HG02885 (cell line): Measurements from ENCODE around the gene SCN10A.

Experiments
- ATAC-seq: cut with Tn5 transposase; IDR thresholded peaks from one replicate; pipeline ENCODE4 v1.9.1; 2021; ENCODE audit warnings: mild to moderate bottlenecking; ENCODE audit not compliant: unreplicated experiment, poor library complexity

The SCN10A gene

DNA sequence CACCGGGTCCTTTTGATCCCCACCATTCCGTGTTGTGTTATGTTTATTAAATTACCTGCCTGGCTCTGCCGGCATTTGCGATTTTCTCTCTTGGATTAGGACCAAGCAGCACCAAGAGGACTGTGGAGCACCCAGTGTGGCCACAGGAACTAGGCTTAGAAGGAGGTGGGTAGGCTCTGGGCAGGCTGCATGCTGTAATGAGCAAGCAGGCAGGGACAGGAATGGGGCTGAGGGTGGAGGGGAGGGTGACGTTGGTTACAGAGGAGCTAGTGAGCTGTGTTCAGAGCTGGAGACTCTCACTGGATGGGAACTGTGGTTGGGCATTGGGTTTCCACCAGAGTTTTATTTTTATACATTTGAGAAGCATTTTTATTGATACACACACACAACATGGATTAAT, 158.6 kb downstream of the SCN10A start:
- no peak for ATAC-seq

DNA sequence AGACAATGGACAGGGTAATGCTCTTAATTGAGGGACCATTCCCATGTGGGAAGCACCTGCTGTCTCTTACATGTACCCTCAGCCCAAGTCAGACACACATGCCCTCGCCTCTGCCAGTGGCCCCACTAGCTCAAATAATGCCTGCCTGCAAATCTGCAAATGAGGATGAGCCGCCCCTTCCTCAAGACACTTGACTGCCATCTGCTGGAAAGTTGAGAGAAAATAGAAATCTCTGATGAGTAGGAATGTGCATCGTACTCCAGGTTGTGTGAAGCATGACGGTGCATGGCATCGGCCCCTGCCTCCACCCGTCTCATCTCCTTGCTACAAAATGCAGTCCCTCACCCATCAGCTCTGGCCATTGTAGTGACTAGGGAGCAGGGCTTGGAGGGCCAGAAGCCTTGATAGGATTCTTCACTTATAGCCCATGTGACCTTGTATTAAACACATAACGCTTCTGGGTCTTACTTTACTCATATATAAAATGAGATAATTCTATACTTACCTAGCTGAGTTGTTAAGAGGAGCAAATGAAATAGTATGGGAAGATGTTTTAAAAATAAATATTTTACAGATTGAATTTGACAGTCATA, 160.2 kb downstream of the SCN10A start:
- ATAC-seq = peak; percentile 45

GRCh38 chr3:38653685-38654537, 162.1 kb downstream of the SCN10A start:
- no peak for ATAC-seq

- ATAC-seq = no peak
Measured at GRCh38 chr3:38652934-38653333, 163.1 kb downstream of the SCN10A start.

GRCh38 chr3:38651153-38651789, 164.7 kb downstream of the SCN10A start:
- ATAC-seq = peak; percentile 62

DNA sequence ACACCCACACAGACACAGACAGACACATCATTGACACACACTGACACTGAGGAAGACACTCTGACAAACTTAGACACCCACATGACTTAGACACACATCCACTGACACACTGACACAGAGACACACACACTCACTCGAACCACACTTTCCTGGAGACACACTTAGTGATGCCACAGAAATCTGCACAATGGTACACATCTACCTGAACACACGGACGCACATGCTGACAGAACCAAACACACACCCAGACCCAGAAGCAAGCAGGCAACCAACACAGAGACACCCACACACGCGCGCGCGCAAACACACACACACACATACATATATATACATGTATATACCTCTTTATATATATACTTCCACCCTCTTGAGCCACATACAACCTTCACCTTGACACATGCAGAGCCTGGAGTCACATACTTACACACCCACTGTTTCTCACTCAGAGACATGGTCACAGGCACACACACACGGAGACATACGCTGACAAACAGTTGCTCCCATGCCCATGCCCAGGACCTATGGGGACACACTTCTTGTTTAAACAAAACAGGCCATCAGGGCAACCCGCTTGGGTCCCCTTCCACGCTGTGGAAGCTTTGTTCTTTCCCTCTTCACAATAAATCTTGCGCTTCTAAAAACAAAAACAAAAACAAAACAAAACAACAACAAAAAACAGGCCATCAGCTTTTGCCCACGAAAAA, 165.6 kb downstream of the SCN10A start:
- ATAC-seq = no peak

DNA sequence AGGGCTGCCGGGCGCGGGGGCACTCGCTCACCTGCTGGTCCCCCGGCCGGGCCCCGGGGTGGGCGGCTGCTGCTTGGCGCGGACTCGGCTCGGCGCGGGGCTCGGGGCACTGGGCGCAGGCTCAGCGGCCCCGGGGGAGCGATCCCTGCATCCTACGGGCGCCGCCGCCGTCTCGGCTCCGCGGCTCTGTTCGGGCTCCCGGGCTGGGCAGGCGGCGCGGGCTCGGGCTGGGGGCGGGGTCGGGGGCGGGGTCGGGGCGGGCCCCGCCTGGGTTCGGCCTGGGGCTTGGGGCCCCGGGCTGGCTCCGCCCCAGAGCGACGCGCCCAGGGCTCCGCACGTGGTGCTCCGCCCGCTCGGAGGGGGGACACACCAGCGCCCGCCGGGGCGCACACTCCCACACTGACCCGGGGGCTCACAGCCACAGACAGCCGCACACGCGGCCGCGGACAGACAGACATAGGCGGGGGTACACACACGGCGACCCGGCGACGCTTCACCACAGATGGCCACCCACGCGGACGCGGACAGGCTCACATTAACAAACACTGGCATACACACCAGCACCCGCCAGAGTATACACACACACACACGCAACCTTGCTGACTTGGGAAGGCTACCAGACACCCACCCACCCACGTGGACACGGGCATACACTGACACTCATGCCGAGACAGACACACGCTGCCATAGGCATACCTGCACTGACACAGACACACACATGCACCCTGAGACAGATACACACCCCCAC, 166.3 kb downstream of the SCN10A start, which contains the start of gene SCN5A:
SCN5A (minus strand) TSS at position 188 of the 748 bp plus-strand sequence. CDS start 16,380 bp downstream, outside the sequence.
- ATAC-seq = peak; percentile 79

- peak; percentile 20 for ATAC-seq
Measured at GRCh38 chr3:38648659-38649499, 167.1 kb downstream of the SCN10A start.

GRCh38 chr3:38648024-38648658, 167.9 kb downstream of the SCN10A start:
- ATAC-seq = no peak

GRCh38 chr3:38647217-38647970, 168.6 kb downstream of the SCN10A start:
- no peak for ATAC-seq
